Amniotic stem cell (primary cell): ENCODE data around the gene ZFP69.
"Not testable (repeated sequence)": the region's sequence is repeated elsewhere in the genome, so short reads cannot be mapped to it uniquely, and the experiment has no call there.

Experiments
- DNase-seq: peaks from one replicate; lab custom pipeline; 2025; lab: John Stamatoyannopoulos, UW

ZFP69 gene

GRCh38 chr1:40476924-40477677 lies at the start of gene ZFP69:
TSS of gene ZFP69 (plus strand) at chr1:40477290. CDS start at chr1:40479362, 2,072 bp downstream.
- DNase-seq: no peak

DNA sequence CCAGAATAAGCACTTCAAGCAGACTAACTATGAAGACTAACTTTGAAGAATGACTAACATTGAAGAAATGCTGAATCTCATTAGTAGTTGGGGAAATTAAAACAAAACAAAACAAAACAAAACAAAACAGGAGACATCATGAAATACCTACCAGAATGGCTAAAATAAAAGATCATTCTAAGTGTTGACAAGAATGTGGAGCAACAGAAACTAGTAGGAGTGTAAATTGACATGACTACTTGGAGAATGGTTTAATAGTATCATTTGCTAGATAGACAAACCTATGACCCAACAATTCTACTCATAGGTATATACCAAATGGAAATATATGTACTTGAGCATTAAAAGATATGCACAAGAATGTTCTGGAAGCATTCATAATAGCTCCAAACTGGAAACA lies 45.7 kb upstream of the ZFP69 start:
- DNase-seq: no peak

DNA sequence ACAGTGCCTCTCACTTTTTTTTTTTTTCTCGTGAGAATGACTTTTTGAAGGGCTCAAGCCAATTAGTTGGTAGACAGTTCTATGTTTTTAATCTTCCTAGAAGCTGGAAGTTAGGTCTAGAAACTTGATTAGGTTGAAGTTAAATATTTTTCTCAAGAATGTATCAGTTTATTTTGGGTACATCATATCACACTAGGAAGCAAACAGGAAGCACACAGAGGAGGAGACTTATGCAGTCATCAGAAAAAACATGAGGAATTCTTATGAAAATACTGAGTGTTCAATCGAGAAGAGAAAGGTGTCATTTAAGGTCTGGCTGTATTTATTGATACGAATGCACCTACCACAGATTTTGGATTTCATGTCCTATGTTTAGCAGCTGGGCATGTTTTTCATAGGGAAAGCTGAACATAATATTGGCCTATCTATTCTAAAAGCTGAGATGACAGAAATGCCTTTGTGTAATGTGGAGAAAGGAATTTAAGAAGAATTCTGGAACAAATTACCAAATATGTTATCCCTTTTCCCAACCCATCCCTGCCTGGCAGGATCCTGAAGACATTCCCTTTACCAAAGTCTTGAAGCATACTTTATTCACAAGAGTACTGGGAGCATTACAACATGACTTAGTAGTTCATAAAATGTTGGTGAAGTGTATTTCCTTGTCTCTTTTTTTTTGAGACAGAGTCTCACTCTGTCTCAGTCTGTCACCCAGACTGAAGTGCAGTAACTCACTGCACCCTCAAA lies 44.3 kb upstream of the ZFP69 start:
- no peak for DNase-seq

GRCh38 chr1:40435471-40435870 lies 41.6 kb upstream of the ZFP69 start:
- no peak for DNase-seq

- DNase-seq: no peak
Observed at GRCh38 chr1:40435876-40436275, 41.2 kb upstream of the ZFP69 start.

DNA sequence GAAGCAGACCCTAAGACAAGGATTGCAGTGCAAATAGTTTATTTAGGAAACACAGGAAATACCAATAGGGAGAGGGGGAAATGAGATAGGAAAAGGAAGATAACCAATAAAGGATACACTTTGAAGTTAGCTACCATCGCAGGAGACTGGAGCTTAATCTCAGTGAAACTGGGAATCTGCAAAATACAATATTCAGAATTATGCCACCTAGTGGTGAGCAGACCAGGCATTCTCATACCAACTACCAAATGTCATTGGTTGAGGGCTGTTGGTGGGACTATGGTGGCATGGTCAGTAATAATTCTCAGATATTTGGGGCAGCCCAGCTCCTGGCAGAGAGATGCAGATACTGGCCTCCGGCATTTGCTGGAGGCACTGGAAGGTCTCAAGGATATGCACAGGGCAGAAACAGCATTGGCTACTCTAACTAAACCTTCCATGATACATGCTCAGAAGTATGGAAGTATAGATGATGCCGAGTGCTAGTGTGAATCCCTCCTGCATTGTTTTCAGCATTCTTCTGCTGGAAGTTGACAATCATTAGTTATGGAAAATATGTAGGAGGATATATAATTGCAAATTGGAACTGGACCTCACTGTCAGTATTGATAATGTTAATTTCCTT lies 38.6 kb upstream of the ZFP69 start:
- no peak for DNase-seq

DNA sequence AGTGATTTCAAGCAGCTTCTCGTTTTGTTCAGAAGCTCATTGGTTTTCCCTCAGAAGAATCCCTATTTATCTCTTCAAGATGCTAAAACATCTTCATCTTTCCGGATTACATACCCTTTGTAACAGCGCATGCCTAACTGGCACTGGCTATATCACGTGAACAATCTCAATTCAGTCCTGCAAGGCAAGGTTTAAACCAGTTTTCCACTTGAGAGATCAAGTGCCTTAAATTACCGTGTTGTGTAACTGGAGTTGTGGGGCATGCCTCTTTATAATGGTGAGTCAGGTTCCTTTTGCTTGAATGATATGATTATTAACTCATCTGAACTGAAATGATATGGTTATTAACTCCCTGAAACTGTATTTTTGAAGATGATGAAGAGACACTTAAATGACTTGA lies 37.8 kb upstream of the ZFP69 start:
- DNase-seq: no peak

GRCh38 chr1:40449684-40450494 lies 27.2 kb upstream of the ZFP69 start, which contains the start of gene ZFP69B:
TSS of gene ZFP69B (plus strand) at chr1:40450476. CDS start at chr1:40450962, 486 bp downstream.
- DNase-seq: peak; percentile 76

DNA sequence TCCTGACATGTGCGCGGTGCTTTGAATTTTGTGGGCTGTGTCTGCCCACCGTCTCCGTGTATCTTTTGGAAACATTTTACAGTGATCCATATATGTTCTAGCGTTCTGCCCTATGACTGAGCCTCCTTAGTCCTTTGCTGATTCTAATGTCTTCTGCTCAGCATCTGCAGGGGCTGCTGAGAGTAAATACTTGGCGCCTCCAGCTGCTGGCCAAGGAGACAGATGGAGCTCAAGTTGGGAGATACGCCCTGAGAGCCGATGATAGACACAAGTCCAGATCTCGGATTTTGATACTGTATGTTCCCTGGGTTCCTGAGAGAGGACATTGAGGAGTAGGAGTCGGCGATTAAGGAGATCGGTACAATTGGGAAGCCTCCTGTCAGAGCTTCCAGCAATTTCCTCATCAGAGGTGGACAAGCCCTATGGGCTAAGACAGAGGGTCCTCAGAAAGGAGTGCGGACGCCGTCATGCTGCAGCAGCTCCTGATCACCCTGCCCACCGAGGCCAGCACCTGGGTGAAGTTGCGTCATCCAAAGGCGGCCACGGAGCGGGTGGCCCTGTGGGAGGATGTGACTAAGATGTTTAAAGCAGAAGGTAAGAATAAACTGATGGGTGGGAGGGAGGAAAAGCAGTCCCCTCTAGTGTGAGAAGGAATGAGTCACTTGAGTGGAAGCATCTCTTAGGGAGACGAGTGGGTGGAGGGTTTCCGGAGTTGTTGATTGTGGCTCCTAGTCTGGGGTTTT lies 26.4 kb upstream of the ZFP69 start:
- no peak for DNase-seq

- DNase-seq: no peak
Observed at GRCh38 chr1:40451238-40451585, 25.9 kb upstream of the ZFP69 start.

- DNase-seq: no peak
Observed at GRCh38 chr1:40454873-40455272, 22.2 kb upstream of the ZFP69 start.

- no peak for DNase-seq
Observed at GRCh38 chr1:40462956-40463590, 14.0 kb upstream of the ZFP69 start.

DNA sequence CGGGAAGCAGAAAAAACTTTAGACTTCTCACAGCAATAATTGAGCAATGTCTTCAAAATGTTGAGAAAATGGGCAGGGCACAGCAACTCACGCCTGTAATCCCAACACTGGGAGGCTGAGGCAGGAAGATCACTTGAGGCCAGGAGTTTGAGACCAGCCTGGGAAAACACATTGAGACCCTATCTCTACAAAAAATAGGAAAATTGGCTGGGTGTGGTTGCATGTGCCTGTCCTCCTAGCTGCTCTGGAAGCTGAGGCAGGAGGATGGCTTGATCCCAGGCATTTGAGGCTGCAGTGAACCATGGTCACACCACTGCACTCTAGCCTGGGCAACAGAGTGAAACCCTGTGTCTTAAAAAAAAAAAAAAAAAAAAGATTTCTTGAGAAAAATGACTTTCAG lies 7.8 kb upstream of the ZFP69 start:
- DNase-seq: no peak

DNA sequence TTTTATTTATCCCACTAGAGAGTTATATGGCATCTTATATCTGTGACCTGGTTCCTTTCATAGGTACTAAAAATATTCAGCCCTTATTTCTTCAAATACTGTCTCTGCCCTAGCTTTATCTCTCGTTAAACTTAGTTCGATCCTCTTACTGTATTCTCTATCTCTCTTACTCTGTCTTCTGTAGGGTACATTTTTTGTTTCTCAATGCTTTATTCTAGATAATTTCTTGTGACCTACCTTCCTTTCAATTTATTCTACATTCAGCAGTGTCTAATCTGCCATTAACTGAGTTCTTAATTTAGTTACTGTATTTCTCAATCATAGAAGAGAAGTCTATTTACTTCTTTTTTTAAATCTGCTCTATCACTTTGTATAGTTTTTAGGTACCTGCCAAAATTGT lies 1.8 kb upstream of the ZFP69 start:
- DNase-seq: no peak

DNA sequence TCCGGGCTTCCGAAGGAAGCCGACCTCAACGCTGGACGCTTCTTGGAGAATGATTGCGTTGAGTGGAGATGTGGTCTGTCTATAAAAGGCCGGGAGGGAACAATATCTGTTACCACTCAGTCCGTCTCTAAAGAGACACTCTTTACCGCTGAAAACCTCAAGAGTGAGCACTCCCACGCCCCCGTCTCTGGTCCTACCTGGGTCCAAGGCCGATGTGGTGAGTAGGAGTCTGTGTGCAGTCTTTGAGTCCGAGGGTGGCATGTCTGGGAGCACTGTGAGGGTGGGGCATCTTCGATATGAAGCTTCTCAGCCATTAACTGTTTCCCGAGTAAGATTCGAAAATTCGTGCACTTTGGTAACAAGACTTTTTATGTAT lies 576 bp downstream of the ZFP69 start:
- no peak for DNase-seq

GRCh38 chr1:40478276-40478675 lies 1.2 kb downstream of the ZFP69 start:
- no peak for DNase-seq

- no peak for DNase-seq
Observed at GRCh38 chr1:40479156-40479555, 2.1 kb downstream of the ZFP69 start.

DNA sequence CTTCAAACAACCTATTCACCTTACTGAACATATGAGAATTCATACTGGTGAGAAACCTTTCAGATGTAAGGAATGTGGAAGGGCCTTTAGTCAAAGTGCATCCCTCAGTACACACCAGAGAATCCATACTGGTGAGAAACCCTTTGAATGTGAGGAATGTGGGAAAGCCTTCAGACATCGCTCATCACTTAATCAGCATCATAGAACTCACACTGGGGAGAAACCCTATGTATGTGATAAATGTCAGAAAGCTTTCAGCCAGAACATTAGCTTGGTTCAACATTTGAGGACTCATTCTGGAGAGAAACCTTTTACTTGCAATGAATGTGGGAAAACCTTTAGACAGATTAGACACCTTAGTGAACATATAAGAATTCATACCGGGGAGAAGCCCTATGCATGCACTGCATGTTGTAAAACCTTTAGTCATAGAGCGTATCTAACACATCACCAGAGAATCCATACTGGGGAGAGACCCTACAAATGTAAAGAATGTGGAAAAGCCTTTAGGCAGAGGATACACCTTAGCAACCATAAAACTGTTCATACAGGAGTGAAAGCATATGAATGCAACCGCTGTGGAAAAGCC lies 18.3 kb downstream of the ZFP69 start:
- no peak for DNase-seq

GRCh38 chr1:40502651-40503050 lies 25.6 kb downstream of the ZFP69 start:
- DNase-seq: not testable (repeated sequence)

GRCh38 chr1:40507973-40508372 lies 30.9 kb downstream of the ZFP69 start:
- no peak for DNase-seq
